GM23338 (cell line): ENCODE data around the gene CRACR2A. TPM values are rescaled to one million over a fixed set of nuclear protein-coding genes. Genes with fewer than 3 reads are reported as not detected.

Experiments
- ATAC-seq: fragments of 200-7000 bp; cut with Tn5 transposase; 3 replicates; pipeline ENCODE4 v1.9.1; 2020
- DNase-seq: peaks from one replicate; pipeline ENCODE4 v3.0.0-alpha.2; 2015; ENCODE audit warnings: low spot score
- H2AFZ ChIP-seq: fragments of 200-600 bp; sonication (generic); 2 replicates; pipeline ENCODE4 v1.8.0; 2016; ENCODE audit warnings: antibody characterized with exemption, mild to moderate bottlenecking, moderate library complexity
- H3F3A ChIP-seq: fragments of 200-600 bp; sonication (generic); replicated peaks from 2 replicates; pipeline ENCODE4 v1.8.0; 2017; ENCODE audit warnings: antibody characterized with exemption, mixed run types, low read depth
- H3K27ac ChIP-seq: fragments of 200-600 bp; sonication (generic); 2 replicates; pipeline ENCODE4 v1.6.1; 2016; ENCODE audit warnings: low read depth
- H3K27me3 ChIP-seq: fragments of 200-600 bp; sonication (generic); 2 replicates; pipeline ENCODE4 v1.8.0; 2016; ENCODE audit warnings: mild to moderate bottlenecking, mixed run types, moderate library complexity; ENCODE audit not compliant: insufficient read depth
- H3K36me3 ChIP-seq: fragments of 200-600 bp; sonication (generic); 2 replicates; pipeline ENCODE4 v1.8.0; 2016; ENCODE audit warnings: mild to moderate bottlenecking; ENCODE audit not compliant: insufficient read depth
- H3K4me1 ChIP-seq: fragments of 200-600 bp; sonication (generic); 2 replicates; pipeline ENCODE4 v1.8.0; 2016; ENCODE audit warnings: mild to moderate bottlenecking, moderate library complexity; ENCODE audit not compliant: insufficient read depth
- H3K4me2 ChIP-seq: fragments of 200-600 bp; sonication (generic); 2 replicates; pipeline ENCODE4 v1.7.1; 2017; ENCODE audit warnings: mixed run types
- H3K4me3 ChIP-seq: fragments of 200-600 bp; sonication (generic); 2 replicates; pipeline ENCODE4 v1.6.1; 2016; ENCODE audit warnings: mixed run types
- H3K79me2 ChIP-seq: fragments of 200-600 bp; sonication (generic); replicated peaks from 2 replicates; pipeline ENCODE4 v1.8.0; 2017; ENCODE audit warnings: mild to moderate bottlenecking; ENCODE audit not compliant: insufficient read depth
- H3K9me2 ChIP-seq: fragments of 200-600 bp; sonication (generic); 2 replicates; pipeline ENCODE4 v1.8.0; 2017; ENCODE audit not compliant: insufficient read depth
- H4K20me1 ChIP-seq: fragments of 200-600 bp; sonication (generic); replicated peaks from 2 replicates; pipeline ENCODE4 v1.8.0; 2017; ENCODE audit warnings: mild to moderate bottlenecking; ENCODE audit not compliant: insufficient read depth
- H3K27ac Mint-ChIP-seq: 2 replicates; pipeline ENCODE4 v1.8.0; 2020; ENCODE audit warnings: inconsistent platforms, mild to moderate bottlenecking, moderate library complexity, mixed read lengths
- H3K27me3 Mint-ChIP-seq: 3 replicates; pipeline ENCODE4 v1.8.0; 2022; ENCODE audit warnings: low read depth, mild to moderate bottlenecking, moderate library complexity, mixed read lengths, inconsistent platforms; ENCODE audit not compliant: insufficient read depth, poor library complexity
- H3K36me3 Mint-ChIP-seq: 3 replicates; pipeline ENCODE4 v1.8.0; 2021; ENCODE audit warnings: low read depth, mild to moderate bottlenecking, inconsistent platforms, moderate library complexity, mixed read lengths
- H3K4me1 Mint-ChIP-seq: 3 replicates; pipeline ENCODE4 v1.8.0; 2020; ENCODE audit warnings: mild to moderate bottlenecking, inconsistent platforms, mixed read lengths
- H3K4me3 Mint-ChIP-seq: 3 replicates; pipeline ENCODE4 v1.8.0; 2021; ENCODE audit warnings: moderate library complexity, mild to moderate bottlenecking, inconsistent platforms, mixed read lengths
- H3K9me3 Mint-ChIP-seq: 3 replicates; pipeline ENCODE4 v1.8.0; 2020; ENCODE audit warnings: moderate library complexity, mild to moderate bottlenecking, inconsistent platforms, mixed read lengths
- CREB1 ChIP-seq: fragments of 250-450 bp; sonication (Bioruptor Pico); IDR thresholded peaks from 2 replicates; pipeline ENCODE4 v1.5.0; 2020; ENCODE audit warnings: low read depth, mild to moderate bottlenecking, moderate library complexity
- EZH2 ChIP-seq: fragments of 200-600 bp; sonication (generic); IDR thresholded peaks from one replicate; pipeline ENCODE4 v1.8.0; 2017; ENCODE audit warnings: antibody characterized with exemption, mild to moderate bottlenecking, low read depth; ENCODE audit not compliant: unreplicated experiment
- EZH2phosphoT487 ChIP-seq: fragments of 200-600 bp; sonication (generic); IDR thresholded peaks from one replicate; pipeline ENCODE4 v1.8.1; 2018; ENCODE audit warnings: antibody characterized with exemption; ENCODE audit not compliant: unreplicated experiment
- JUNB ChIP-seq: IDR thresholded peaks from one replicate; pipeline ENCODE4 v1.6.1; 2016; ENCODE audit warnings: antibody characterized with exemption; ENCODE audit not compliant: unreplicated experiment
- NANOG ChIP-seq: IDR thresholded peaks from 2 replicates; pipeline ENCODE4 v1.6.1; 2016; ENCODE audit warnings: antibody characterized with exemption, borderline replicate concordance
- POLR2AphosphoS5 ChIP-seq: IDR thresholded peaks from 2 replicates; pipeline ENCODE4 v1.6.1; 2016; ENCODE audit warnings: antibody characterized with exemption, low read depth
- STAT1 ChIP-seq: IDR thresholded peaks from one replicate; pipeline ENCODE4 v1.6.1; 2016; ENCODE audit warnings: antibody characterized with exemption; ENCODE audit not compliant: unreplicated experiment
- ZNF114 ChIP-seq: fragments of 250-450 bp; sonication (Bioruptor Pico); IDR thresholded peaks from 2 replicates; pipeline ENCODE4 v1.5.0; 2020; ENCODE audit warnings: mild to moderate bottlenecking, moderate library complexity
- ZNF331 ChIP-seq: fragments of 250-450 bp; sonication (Bioruptor Pico); IDR thresholded peaks from 2 replicates; pipeline ENCODE4 v1.5.0; 2020; ENCODE audit warnings: low read depth, mild to moderate bottlenecking, moderate library complexity
- polyA plus RNA-seq: library from polyadenylated mRNA; unstranded; fragments of >200 nt; fragmentation: Nextera tagmentation; extraction: Ambion mirVana; gene quantifications from 2 replicates; pipeline ENCODE4 v1.2.1, GENCODE V29; 2016
- total RNA-seq: library from RNA; depleted of rRNA; stranded (reverse); fragments of >200 nt; shearing (Covaris generic); gene quantifications from 2 replicates; pipeline ENCODE4 v1.2.3, GENCODE V29; 2014
- TF ChIP-seq, protein P1 (sequence below), 2 experiments: fragments of 200-600 bp in 1 of 2; sonication (generic) in 1 of 2; conservative IDR thresholded peaks; 2 replicates each; pipeline versions ENCODE4 v1.5.1 to v1.6.1; 2016 to 2017; ENCODE audit warnings: antibody characterized with exemption in 2 of 2, low read depth in 2 of 2, mild to moderate bottlenecking in 2 of 2, moderate library complexity in 1 of 2
- TF ChIP-seq, protein P2 (sequence below): fragments of 250-450 bp; sonication (Bioruptor Pico); IDR thresholded peaks from 2 replicates; pipeline ENCODE4 v1.5.0; 2020; ENCODE audit warnings: mild to moderate bottlenecking, moderate library complexity
- TF ChIP-seq, protein P3 (sequence below): IDR thresholded peaks from one replicate; pipeline ENCODE4 v1.6.1; 2018; ENCODE audit warnings: antibody characterized with exemption; ENCODE audit not compliant: unreplicated experiment
- TF ChIP-seq, protein P4 (sequence below): IDR thresholded peaks from 2 replicates; pipeline ENCODE4 v1.6.1; 2016; ENCODE audit warnings: antibody characterized with exemption

Gene CRACR2A
- total and polyA plus RNA-seq, 2 experiments from 2014 or later = 1.5 to 3.0 TPM

DNA sequence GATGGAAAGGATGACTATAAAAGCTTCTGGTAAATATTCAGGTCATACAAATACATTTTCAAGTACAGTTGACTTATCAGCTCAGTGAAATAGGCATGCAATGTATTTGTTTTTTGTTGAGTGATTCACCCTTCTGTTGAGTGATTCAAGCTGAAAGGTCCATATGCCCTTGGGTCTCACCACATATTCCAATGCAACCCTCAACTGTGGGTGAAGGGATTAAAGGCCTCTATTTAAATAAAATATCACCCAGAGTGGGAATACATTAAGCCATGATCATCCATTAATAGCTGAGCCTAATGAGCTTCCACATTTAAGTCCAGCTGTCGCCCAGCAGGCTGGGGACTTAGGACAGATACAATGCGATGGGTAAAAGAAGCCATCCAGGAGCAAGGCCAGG is 120.2 kb downstream of the CRACR2A start:
- H3K27ac Mint-ChIP-seq = no peak overlapping the region
- H3K79me2 ChIP-seq = no peaks in the 10 kb centered on the region
- H3K9me2 ChIP-seq = no peaks in the 10 kb centered on the region
- no peak overlapping the region for H3K27ac ChIP-seq
- peaks cover 30% of the 10 kb centered on the region for H3K4me1 Mint-ChIP-seq
- no peak overlapping the region for H3K4me3 ChIP-seq
- no peak overlapping the region for H2AFZ ChIP-seq
- peaks cover 10% of the 10 kb centered on the region for H3K27me3 Mint-ChIP-seq
- no peak overlapping the region for H3K4me2 ChIP-seq
- H4K20me1 ChIP-seq = no peaks in the 10 kb centered on the region
- no peaks in the 10 kb centered on the region for H3K36me3 Mint-ChIP-seq
- TF ChIP-seq CREB1 (no peak), EZH2 (no peak), JUNB (no peak), EZH2phosphoT487 (no peak), POLR2AphosphoS5 (no peak), ZNF114 (CRISPR knock-in tag) (no peak), NANOG (no peak), STAT1 (no peak), ZNF331 (CRISPR knock-in tag) (no peak)
- TF ChIP-seq, protein P1, sequence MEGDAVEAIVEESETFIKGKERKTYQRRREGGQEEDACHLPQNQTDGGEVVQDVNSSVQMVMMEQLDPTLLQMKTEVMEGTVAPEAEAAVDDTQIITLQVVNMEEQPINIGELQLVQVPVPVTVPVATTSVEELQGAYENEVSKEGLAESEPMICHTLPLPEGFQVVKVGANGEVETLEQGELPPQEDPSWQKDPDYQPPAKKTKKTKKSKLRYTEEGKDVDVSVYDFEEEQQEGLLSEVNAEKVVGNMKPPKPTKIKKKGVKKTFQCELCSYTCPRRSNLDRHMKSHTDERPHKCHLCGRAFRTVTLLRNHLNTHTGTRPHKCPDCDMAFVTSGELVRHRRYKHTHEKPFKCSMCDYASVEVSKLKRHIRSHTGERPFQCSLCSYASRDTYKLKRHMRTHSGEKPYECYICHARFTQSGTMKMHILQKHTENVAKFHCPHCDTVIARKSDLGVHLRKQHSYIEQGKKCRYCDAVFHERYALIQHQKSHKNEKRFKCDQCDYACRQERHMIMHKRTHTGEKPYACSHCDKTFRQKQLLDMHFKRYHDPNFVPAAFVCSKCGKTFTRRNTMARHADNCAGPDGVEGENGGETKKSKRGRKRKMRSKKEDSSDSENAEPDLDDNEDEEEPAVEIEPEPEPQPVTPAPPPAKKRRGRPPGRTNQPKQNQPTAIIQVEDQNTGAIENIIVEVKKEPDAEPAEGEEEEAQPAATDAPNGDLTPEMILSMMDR (conservative IDR thresholded peaks at IDR 0.05; ENCODE audit: low read depth in 2 of 2) = no peak
- TF ChIP-seq, protein P2, sequence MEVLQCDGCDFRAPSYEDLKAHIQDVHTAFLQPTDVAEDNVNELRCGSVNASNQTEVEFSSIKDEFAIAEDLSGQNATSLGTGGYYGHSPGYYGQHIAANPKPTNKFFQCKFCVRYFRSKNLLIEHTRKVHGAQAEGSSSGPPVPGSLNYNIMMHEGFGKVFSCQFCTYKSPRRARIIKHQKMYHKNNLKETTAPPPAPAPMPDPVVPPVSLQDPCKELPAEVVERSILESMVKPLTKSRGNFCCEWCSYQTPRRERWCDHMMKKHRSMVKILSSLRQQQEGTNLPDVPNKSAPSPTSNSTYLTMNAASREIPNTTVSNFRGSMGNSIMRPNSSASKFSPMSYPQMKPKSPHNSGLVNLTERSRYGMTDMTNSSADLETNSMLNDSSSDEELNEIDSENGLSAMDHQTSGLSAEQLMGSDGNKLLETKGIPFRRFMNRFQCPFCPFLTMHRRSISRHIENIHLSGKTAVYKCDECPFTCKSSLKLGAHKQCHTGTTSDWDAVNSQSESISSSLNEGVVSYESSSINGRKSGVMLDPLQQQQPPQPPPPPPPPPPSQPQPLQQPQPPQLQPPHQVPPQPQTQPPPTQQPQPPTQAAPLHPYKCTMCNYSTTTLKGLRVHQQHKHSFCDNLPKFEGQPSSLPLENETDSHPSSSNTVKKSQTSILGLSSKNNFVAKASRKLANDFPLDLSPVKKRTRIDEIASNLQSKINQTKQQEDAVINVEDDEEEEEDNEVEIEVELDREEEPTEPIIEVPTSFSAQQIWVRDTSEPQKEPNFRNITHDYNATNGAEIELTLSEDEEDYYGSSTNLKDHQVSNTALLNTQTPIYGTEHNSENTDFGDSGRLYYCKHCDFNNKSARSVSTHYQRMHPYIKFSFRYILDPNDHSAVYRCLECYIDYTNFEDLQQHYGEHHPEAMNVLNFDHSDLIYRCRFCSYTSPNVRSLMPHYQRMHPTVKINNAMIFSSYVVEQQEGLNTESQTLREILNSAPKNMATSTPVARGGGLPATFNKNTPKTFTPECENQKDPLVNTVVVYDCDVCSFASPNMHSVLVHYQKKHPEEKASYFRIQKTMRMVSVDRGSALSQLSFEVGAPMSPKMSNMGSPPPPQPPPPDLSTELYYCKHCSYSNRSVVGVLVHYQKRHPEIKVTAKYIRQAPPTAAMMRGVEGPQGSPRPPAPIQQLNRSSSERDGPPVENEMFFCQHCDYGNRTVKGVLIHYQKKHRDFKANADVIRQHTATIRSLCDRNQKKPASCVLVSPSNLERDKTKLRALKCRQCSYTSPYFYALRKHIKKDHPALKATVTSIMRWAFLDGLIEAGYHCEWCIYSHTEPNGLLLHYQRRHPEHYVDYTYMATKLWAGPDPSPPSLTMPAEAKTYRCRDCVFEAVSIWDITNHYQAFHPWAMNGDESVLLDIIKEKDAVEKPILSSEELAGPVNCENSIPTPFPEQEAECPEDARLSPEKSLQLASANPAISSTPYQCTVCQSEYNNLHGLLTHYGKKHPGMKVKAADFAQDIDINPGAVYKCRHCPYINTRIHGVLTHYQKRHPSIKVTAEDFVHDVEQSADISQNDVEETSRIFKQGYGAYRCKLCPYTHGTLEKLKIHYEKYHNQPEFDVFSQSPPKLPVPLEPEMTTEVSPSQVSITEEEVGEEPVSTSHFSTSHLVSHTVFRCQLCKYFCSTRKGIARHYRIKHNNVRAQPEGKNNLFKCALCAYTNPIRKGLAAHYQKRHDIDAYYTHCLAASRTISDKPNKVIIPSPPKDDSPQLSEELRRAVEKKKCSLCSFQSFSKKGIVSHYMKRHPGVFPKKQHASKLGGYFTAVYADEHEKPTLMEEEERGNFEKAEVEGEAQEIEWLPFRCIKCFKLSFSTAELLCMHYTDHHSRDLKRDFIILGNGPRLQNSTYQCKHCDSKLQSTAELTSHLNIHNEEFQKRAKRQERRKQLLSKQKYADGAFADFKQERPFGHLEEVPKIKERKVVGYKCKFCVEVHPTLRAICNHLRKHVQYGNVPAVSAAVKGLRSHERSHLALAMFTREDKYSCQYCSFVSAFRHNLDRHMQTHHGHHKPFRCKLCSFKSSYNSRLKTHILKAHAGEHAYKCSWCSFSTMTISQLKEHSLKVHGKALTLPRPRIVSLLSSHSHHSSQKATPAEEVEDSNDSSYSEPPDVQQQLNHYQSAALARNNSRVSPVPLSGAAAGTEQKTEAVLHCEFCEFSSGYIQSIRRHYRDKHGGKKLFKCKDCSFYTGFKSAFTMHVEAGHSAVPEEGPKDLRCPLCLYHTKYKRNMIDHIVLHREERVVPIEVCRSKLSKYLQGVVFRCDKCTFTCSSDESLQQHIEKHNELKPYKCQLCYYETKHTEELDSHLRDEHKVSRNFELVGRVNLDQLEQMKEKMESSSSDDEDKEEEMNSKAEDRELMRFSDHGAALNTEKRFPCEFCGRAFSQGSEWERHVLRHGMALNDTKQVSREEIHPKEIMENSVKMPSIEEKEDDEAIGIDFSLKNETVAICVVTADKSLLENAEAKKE = no peak
- TF ChIP-seq, protein P3, sequence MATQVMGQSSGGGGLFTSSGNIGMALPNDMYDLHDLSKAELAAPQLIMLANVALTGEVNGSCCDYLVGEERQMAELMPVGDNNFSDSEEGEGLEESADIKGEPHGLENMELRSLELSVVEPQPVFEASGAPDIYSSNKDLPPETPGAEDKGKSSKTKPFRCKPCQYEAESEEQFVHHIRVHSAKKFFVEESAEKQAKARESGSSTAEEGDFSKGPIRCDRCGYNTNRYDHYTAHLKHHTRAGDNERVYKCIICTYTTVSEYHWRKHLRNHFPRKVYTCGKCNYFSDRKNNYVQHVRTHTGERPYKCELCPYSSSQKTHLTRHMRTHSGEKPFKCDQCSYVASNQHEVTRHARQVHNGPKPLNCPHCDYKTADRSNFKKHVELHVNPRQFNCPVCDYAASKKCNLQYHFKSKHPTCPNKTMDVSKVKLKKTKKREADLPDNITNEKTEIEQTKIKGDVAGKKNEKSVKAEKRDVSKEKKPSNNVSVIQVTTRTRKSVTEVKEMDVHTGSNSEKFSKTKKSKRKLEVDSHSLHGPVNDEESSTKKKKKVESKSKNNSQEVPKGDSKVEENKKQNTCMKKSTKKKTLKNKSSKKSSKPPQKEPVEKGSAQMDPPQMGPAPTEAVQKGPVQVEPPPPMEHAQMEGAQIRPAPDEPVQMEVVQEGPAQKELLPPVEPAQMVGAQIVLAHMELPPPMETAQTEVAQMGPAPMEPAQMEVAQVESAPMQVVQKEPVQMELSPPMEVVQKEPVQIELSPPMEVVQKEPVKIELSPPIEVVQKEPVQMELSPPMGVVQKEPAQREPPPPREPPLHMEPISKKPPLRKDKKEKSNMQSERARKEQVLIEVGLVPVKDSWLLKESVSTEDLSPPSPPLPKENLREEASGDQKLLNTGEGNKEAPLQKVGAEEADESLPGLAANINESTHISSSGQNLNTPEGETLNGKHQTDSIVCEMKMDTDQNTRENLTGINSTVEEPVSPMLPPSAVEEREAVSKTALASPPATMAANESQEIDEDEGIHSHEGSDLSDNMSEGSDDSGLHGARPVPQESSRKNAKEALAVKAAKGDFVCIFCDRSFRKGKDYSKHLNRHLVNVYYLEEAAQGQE = no peak
- TF ChIP-seq, protein P4, sequence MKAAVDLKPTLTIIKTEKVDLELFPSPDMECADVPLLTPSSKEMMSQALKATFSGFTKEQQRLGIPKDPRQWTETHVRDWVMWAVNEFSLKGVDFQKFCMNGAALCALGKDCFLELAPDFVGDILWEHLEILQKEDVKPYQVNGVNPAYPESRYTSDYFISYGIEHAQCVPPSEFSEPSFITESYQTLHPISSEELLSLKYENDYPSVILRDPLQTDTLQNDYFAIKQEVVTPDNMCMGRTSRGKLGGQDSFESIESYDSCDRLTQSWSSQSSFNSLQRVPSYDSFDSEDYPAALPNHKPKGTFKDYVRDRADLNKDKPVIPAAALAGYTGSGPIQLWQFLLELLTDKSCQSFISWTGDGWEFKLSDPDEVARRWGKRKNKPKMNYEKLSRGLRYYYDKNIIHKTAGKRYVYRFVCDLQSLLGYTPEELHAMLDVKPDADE = no peak
- no peaks in the 10 kb centered on the region for H3K27me3 ChIP-seq
- H3K36me3 ChIP-seq = no peaks in the 10 kb centered on the region
- H3K4me3 Mint-ChIP-seq = no peak overlapping the region
- no peaks in the 10 kb centered on the region for H3F3A ChIP-seq
- DNase-seq (no peak), ATAC-seq (no peak)
- H3K9me3 Mint-ChIP-seq = no peaks in the 10 kb centered on the region
- H3K4me1 ChIP-seq = no peaks in the 10 kb centered on the region
